ENCODE measurements around the gene NF2.
"Not testable (repeated sequence)": the region's sequence is repeated elsewhere in the genome, so short reads cannot be mapped to it uniquely, and the experiment has no call there.

Gene NF2

DNA sequence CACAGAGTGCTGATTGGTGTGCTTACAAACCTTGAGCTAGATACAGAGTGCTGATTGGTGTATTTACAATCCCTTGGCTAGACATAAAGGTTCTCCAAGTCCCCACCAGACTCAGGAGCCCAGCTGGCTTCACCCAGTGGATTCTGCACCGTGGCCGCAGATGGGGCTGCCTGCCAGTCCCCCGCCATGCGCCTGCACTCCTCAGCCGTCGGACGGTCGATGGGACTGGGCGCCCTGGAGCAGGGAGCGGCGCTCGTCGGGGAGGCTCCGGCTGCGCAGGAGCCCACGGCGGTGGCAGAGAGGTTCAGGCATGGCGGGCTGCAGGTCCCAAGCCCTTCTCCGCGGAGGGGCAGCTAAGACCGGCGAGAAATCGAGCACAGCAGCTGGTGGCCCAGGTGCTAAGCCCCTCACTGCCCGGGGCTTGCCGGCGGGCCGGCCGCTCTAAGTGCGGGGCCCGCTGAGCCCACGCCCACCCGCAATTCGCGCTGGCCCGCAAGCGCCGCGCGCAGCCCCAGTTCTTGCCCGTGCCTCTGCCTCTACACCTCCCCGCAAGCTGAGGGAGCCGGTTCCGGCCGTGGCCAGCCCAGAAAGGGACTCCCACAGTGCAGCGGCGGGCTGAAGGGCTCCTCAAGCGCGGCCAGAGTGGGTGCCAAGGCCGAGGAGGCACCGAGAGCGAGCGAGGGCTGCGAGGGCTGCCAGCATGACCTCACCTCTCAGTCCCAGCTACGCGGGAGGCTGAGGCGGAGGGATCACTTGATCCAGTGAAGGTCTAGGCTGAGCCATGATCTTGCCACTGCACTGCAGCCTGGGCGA is 5.4 kb upstream of the NF2 start:
- not testable (repeated sequence) for DNase-seq

DNA sequence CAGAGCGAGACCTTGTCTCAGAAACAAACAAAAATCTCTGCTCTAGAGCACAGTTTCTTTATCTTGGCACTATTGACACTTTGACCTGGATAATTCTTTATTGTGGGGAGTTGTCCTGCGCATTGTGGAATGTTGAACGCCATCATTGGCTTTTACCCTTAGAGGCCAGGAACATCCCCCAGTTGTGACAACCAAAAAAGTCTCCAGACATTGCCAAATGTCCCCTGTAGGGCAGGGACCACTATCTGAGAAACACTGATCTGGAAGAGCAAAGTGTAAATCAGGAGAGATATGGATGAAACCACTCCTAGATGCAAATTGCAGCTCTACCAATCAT is 4.8 kb upstream of the NF2 start:
- DNase-seq, result no peak

GRCh38 chr22:29604076-29604360 is 585 bp downstream of the NF2 start:
- DNase-seq, result no peak

DNA sequence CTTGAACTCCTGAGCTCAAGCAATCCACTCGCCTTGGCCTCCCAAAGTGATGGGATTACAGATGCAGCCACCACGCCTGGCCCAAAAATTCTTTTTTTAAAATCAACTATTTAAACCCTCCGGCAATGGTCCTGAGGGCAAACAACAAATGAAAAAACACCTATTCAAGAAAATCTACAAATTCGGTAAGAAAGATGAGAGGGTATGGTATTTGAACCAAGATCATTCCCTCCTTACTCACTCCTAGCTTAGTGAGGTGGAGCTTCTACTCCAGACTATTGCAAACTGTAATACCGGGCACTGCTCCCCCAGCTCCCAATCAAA is 2.1 kb downstream of the NF2 start:
- no peak for DNase-seq

- DNase-seq, result no peak
Measured at GRCh38 chr22:29606320-29606719, 2.9 kb downstream of the NF2 start.

DNA sequence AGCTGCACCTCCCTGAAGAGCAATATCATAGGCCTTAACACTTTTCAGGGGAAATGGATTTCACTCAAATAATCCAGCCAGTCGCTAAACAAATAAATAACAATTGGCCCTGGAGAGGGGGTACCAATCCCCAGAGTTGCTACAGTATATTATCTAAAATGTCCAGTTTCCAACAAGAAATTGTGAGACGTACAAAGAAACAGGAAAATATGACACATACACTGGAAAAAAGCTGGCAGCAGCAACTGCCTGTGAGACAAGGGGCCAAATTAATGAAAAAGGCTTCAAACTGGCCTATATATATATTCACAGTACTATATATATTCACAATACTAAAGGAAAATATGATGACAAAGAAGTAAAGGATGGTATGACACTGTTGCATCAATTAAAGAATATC is 4.0 kb downstream of the NF2 start:
- DNase-seq, result no peak

GRCh38 chr22:29609139-29609538 is 5.7 kb downstream of the NF2 start:
- DNase-seq, result no peak

GRCh38 chr22:29610780-29611179 is 7.3 kb downstream of the NF2 start:
- DNase-seq, result no peak

DNA sequence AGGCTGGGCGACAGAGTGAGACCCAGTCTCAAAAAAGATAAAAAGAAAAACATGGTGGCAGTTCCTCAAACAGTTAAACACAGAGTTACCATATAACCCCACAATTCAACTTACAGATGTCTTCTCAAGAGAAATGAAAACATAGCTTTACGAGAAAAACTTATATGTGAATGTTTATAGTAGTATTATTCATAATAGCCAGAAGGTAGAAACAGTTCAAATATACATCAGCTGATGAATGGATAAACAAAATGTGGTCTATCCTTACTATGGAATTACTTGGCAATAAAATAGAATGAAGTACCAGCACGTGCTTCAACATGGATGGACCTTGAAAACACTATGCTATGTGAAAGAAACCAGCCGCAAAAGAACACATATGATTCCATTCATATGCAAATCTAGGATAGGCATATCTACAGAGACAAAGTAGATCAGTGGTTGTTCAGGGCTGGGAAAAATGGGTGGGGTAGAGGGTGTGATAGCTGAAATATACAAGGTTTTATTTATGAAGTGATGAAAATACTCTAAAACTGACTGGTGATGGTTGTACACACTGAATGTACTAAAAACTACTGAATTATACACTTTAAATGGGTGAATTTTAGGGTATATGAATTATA is 12.4 kb downstream of the NF2 start:
- DNase-seq, result no peak

- no peak for DNase-seq
Measured at GRCh38 chr22:29617922-29618629, 14.6 kb downstream of the NF2 start.

DNA sequence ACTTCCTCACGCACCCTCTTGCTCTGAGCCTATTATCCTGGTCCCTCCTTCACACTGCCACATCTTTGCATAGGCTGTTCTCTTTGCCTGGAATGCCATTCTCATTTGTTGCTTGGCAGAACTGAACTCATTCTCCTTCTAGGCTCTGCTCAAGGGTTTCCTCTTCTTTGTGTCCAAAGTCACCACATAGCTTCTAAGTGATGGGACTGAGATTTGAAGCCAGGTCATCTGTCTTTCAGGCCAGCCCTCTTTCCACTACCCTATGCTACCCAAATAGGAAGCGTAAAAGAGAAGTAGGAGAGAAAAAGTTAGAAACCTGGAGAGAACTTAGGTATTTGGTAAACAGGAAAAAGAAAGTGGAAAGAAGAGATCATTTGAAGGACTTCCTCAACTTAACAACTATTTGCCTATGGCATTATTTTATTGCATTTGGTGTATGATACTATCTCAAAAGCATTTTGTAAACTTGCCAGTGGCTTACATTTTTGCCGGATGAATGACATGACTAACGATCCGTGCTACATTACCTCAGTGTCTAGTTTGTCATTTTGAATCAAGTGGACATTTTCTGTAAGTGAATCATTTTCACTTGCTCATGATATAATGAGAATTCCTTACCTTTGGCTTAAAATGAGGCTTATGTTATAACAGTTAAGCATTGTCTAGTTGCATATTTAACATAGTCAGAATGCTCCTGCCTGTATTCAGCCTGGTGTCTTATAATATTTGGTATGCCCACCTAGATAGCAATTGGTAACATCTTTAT is 18.5 kb downstream of the NF2 start:
- DNase-seq, result no peak

- DNase-seq, result no peak
Measured at GRCh38 chr22:29623059-29623458, 19.6 kb downstream of the NF2 start.

- DNase-seq, result no peak
Measured at GRCh38 chr22:29623553-29624169, 20.2 kb downstream of the NF2 start.

- DNase-seq, result peak; percentile 35
Measured at GRCh38 chr22:29625090-29625825, 21.8 kb downstream of the NF2 start.

- DNase-seq, result no peak
Measured at GRCh38 chr22:29626497-29627195, 23.2 kb downstream of the NF2 start.

DNA sequence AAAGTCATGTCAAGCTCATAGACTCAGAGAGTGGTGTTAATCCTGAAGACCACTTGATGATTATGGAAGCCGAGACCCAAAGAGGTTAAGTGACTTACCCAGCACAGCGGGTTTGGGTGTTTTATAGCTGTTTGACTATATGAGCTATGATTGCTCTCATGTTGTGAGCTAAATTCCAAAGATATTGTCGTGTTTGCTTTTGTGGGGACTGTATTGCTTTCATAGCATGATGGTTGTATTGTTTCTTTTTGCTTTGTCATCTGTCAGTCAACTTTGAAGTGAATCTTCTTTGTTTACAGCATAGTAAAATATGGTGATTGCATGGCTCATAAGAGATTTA is 23.7 kb downstream of the NF2 start:
- no peak for DNase-seq

- DNase-seq, result no peak
Measured at GRCh38 chr22:29628996-29629902, 25.8 kb downstream of the NF2 start.

DNA sequence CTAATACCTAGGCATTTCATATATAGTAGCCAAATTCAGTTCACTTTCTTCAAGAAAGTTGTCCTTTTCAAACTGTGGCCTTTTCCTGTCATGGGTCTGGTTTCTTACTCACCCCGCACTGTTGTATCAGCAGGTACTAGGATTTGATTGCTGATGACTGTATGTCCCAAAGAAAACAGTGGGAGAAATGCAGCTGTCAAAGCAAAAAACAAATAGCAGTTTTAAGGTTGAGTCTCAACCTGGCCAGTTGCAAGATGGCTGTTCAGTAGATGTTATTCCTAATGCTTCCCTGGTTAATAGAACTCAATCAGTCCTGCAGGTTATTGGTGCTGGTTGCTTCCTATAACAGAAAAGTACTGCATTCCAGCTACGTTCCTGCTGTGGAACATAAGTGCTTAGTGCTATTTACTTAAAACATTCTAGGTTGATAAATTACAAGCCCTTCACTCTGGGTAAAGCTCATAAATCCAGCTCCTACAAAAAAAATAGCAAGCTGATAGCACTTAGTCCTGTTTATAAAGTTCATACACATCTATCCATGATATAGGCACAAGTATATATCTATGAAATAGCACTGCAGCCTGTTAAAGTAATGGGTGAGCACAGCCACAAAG is 26.6 kb downstream of the NF2 start:
- no peak for DNase-seq

DNA sequence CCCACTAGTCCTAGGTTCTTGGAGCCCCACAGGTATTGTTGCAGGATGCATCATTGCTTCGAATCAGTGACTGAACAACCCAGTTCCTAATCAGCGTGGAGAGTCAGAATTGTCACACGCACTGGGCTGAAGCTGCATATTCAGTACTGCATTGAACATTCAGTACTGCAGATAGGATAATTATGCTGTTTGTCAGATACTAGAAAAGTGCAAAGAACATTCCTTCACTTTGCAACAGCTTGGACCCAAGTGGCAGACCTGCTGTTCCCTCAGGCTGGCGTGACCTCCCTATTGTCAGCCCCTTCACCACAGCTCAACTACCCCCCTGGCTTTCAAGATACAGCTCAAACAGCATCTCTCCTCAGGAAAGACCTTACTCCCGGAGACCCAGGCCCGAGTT is 27.6 kb downstream of the NF2 start:
- no peak for DNase-seq

DNA sequence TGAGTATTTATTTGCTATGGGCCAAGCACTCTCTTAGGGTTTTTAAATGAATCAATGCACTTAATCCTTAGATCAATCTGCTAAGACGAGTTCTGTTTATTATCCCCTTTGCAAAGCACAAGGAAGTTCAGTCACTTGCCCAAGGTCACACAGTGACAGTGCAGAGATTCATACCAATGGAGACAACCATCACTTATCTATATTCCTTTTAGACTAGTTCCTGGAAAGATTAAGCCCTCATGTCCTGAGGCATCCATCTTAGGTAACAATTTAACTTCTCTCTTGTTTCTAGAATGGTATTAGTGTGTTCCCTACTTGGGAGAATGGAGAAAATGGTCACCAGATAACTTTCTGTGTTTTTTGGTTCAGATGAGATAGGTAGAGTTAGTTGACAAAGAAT is 28.3 kb downstream of the NF2 start:
- DNase-seq, result no peak

- DNase-seq, result no peak
Measured at GRCh38 chr22:29632672-29633071, 29.2 kb downstream of the NF2 start.
